ENCODE results near the gene KCNJ15.

KCNJ15 gene

GRCh38 chr21:38273745-38274542, 17.2 kb downstream of the KCNJ15 start:
- Histone ChIP-seq H3K36me3 (replicated peaks in 1 of 2; ENCODE audit: control insufficient read depth in 2 of 2, insufficient read depth in 2 of 2, low read length in 2 of 2) (no peaks in the 10 kb centered on the region), H2AFZ (ENCODE audit: low read length) (no peak overlapping the region), H3K23ac (ENCODE audit: low read depth, low read length, poor library complexity) (no peak overlapping the region), H3K9ac (ENCODE audit: low read depth, low read length, poor library complexity) (no peak overlapping the region), H2AK5ac (ENCODE audit: low read depth, low read length) (no peak overlapping the region), H3K27me3 (ENCODE audit: control insufficient read depth in 3 of 3, insufficient read depth in 3 of 3, low read depth in 1 of 3, low read length in 3 of 3) (peaks cover 0 to under 1% (median 0%) of the 10 kb centered on the region in 3 experiments), H2BK120ac (ENCODE audit: low read depth, low read length) (no peak overlapping the region), H3K4me2 (ENCODE audit: insufficient read depth, low read length, poor library complexity, severe bottlenecking) (no peak overlapping the region), H3K4ac (ENCODE audit: low read length) (no peak overlapping the region), H3K4me3 (ENCODE audit: low read length in 2 of 2) (no peak overlapping the region), H3K79me1 (ENCODE audit: low read depth, low read length) (no peaks in the 10 kb centered on the region), H2BK5ac (ENCODE audit: low read length) (no peak overlapping the region), H4K91ac (ENCODE audit: low read depth, low read length, poor library complexity) (no peak overlapping the region), H3K18ac (ENCODE audit: low read length) (no peak overlapping the region), H3K14ac (ENCODE audit: low read length) (no peak overlapping the region), H3K27ac (replicated peaks; ENCODE audit: low read length) (no peak overlapping the region), H2BK15ac (ENCODE audit: low read length) (no peak overlapping the region), H4K8ac (ENCODE audit: low read depth, low read length) (no peak overlapping the region), H2BK12ac (ENCODE audit: low read length) (no peak overlapping the region), H3K4me1 (ENCODE audit: control insufficient read depth in 2 of 2, insufficient read depth in 1 of 2, low read depth in 1 of 2, low read length in 2 of 2) (peaks cover 0 to 4% of the 10 kb centered on the region in 2 donors), H3K9me3 (replicated peaks in 1 of 2; ENCODE audit: control insufficient read depth in 2 of 2, insufficient read depth in 1 of 2, low read depth in 1 of 2, low read length in 2 of 2) (no peaks in the 10 kb centered on the region)
- no CpG with 5 or more reads among the region's 8 CpGs for WGBS, 2 donors (ENCODE audit: extremely low coverage in 2 of 2, insufficient read length in 2 of 2, insufficient replicate concordance in 1 of 2)
- DNase-seq (ENCODE audit: low spot score) = no peak

- Histone ChIP-seq H2AFZ (ENCODE audit: low read length) (no peak overlapping the region), H3K18ac (ENCODE audit: low read length) (no peak overlapping the region), H4K8ac (ENCODE audit: low read depth, low read length) (no peak overlapping the region), H3K36me3 (replicated peaks in 1 of 2; ENCODE audit: control insufficient read depth in 2 of 2, insufficient read depth in 2 of 2, low read length in 2 of 2) (no peaks in the 10 kb centered on the region), H2BK120ac (ENCODE audit: low read depth, low read length) (no peak overlapping the region), H3K27me3 (ENCODE audit: control insufficient read depth in 3 of 3, insufficient read depth in 3 of 3, low read depth in 1 of 3, low read length in 3 of 3) (peaks cover 0 to 3% (median 0%) of the 10 kb centered on the region in 3 experiments), H3K9me3 (replicated peaks in 1 of 2; ENCODE audit: control insufficient read depth in 2 of 2, insufficient read depth in 1 of 2, low read depth in 1 of 2, low read length in 2 of 2) (no peaks in the 10 kb centered on the region), H3K4me1 (ENCODE audit: control insufficient read depth in 2 of 2, insufficient read depth in 1 of 2, low read depth in 1 of 2, low read length in 2 of 2) (no peaks in the 10 kb centered on the region), H2BK5ac (ENCODE audit: low read length) (no peak overlapping the region), H2BK12ac (ENCODE audit: low read length) (no peak overlapping the region), H3K23ac (ENCODE audit: low read depth, low read length, poor library complexity) (no peak overlapping the region), H3K4ac (ENCODE audit: low read length) (no peak overlapping the region), H3K9ac (ENCODE audit: low read depth, low read length, poor library complexity) (no peak overlapping the region), H3K27ac (replicated peaks; ENCODE audit: low read length) (no peak overlapping the region), H3K4me2 (ENCODE audit: insufficient read depth, low read length, poor library complexity, severe bottlenecking) (no peak overlapping the region), H3K14ac (ENCODE audit: low read length) (no peak overlapping the region), H3K4me3 (ENCODE audit: low read length in 2 of 2) (no peak overlapping the region), H3K79me1 (ENCODE audit: low read depth, low read length) (no peaks in the 10 kb centered on the region), H4K91ac (ENCODE audit: low read depth, low read length, poor library complexity) (no peak overlapping the region), H2BK15ac (ENCODE audit: low read length) (no peak overlapping the region), H2AK5ac (ENCODE audit: low read depth, low read length) (no peak overlapping the region)
- WGBS, 2 donors (ENCODE audit: extremely low coverage in 2 of 2, insufficient read length in 2 of 2, insufficient replicate concordance in 1 of 2) = no CpG with 5 or more reads among the region's 9 CpGs
- no peak for DNase-seq (ENCODE audit: low spot score)
Measured at GRCh38 chr21:38277501-38278131, 20.8 kb downstream of the KCNJ15 start.

DNA sequence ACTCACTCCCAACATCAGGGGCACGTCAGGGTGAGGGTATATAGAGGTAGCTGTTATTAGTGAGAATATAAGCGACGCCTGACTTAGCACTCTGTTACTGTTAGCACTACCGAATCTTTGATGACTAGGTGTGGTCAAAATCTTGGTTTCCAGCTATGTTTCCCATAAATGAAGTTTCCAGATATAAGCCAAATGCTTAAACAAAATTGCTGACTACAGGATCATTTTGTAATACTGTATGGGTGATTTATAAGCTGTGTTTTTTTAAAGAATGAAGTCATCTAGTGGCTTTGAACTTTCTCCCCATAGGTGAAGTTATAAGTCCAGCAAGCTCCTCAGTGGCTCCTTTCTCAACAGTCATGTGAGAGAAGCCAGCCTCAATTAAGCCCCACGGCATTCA, 23.7 kb downstream of the KCNJ15 start:
- Histone ChIP-seq H2BK120ac (ENCODE audit: low read depth, low read length) (no peak overlapping the region), H2BK15ac (ENCODE audit: low read length) (no peak overlapping the region), H2AK5ac (ENCODE audit: low read depth, low read length) (no peak overlapping the region), H4K8ac (ENCODE audit: low read depth, low read length) (no peak overlapping the region), H3K9ac (ENCODE audit: low read depth, low read length, poor library complexity) (no peak overlapping the region), H2BK5ac (ENCODE audit: low read length) (no peak overlapping the region), H4K91ac (ENCODE audit: low read depth, low read length, poor library complexity) (no peak overlapping the region), H2AFZ (ENCODE audit: low read length) (no peak overlapping the region), H3K9me3 (replicated peaks in 1 of 2; ENCODE audit: control insufficient read depth in 2 of 2, insufficient read depth in 1 of 2, low read depth in 1 of 2, low read length in 2 of 2) (no peaks in the 10 kb centered on the region), H3K23ac (ENCODE audit: low read depth, low read length, poor library complexity) (no peak overlapping the region), H2BK12ac (ENCODE audit: low read length) (no peak overlapping the region), H3K4me1 (ENCODE audit: control insufficient read depth in 2 of 2, insufficient read depth in 1 of 2, low read depth in 1 of 2, low read length in 2 of 2) (no peaks in the 10 kb centered on the region), H3K14ac (ENCODE audit: low read length) (no peak overlapping the region), H3K79me1 (ENCODE audit: low read depth, low read length) (no peaks in the 10 kb centered on the region), H3K18ac (ENCODE audit: low read length) (no peak overlapping the region), H3K36me3 (replicated peaks in 1 of 2; ENCODE audit: control insufficient read depth in 2 of 2, insufficient read depth in 2 of 2, low read length in 2 of 2) (no peaks in the 10 kb centered on the region), H3K4me2 (ENCODE audit: insufficient read depth, low read length, poor library complexity, severe bottlenecking) (no peak overlapping the region), H3K27me3 (ENCODE audit: control insufficient read depth in 3 of 3, insufficient read depth in 3 of 3, low read depth in 1 of 3, low read length in 3 of 3) (peaks cover 0 to 3% (median 0%) of the 10 kb centered on the region in 3 experiments), H3K4me3 (ENCODE audit: low read length in 2 of 2) (no peak overlapping the region), H3K4ac (ENCODE audit: low read length) (no peak overlapping the region), H3K27ac (replicated peaks; ENCODE audit: low read length) (no peak overlapping the region)
- WGBS, 2 donors (ENCODE audit: extremely low coverage in 2 of 2, insufficient read length in 2 of 2, insufficient replicate concordance in 1 of 2) = no CpG with 5 or more reads among the region's 5 CpGs
- DNase-seq (ENCODE audit: low spot score) = no peak

DNA sequence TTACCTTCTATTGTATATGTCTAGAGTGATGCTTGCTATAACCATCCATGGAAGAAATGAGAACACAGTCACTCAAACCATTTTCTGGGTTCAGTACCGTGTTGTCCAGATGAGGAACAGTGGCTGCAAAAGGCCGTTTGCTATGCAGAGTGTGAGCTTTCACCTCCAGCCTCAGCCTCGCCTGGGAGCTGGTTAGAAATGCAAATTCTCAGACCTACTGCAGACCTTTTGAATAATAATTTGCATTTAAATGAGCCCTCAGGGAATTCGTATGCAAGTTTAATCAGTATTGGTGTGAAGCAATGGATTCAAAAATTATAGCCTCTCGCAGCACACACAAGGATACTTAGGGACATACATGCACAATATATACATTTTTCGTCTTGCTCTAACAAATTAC, 24.1 kb downstream of the KCNJ15 start:
- H3K4me1 ChIP-seq (ENCODE audit: control insufficient read depth in 2 of 2, insufficient read depth in 1 of 2, low read depth in 1 of 2, low read length in 2 of 2) = no peaks in the 10 kb centered on the region
- H2AK5ac ChIP-seq (ENCODE audit: low read depth, low read length) = no peak overlapping the region
- no peak overlapping the region for H4K8ac ChIP-seq (ENCODE audit: low read depth, low read length)
- no peaks in the 10 kb centered on the region for H3K36me3 ChIP-seq (replicated peaks in 1 of 2; ENCODE audit: control insufficient read depth in 2 of 2, insufficient read depth in 2 of 2, low read length in 2 of 2)
- no peak overlapping the region for H3K9ac ChIP-seq (ENCODE audit: low read depth, low read length, poor library complexity)
- no peak overlapping the region for H3K4me2 ChIP-seq (ENCODE audit: insufficient read depth, low read length, poor library complexity, severe bottlenecking)
- no peak overlapping the region for H4K91ac ChIP-seq (ENCODE audit: low read depth, low read length, poor library complexity)
- H3K9me3 ChIP-seq (replicated peaks in 1 of 2; ENCODE audit: control insufficient read depth in 2 of 2, insufficient read depth in 1 of 2, low read depth in 1 of 2, low read length in 2 of 2) = no peaks in the 10 kb centered on the region
- no peak overlapping the region for H3K27ac ChIP-seq (replicated peaks; ENCODE audit: low read length)
- WGBS, 2 donors (ENCODE audit: extremely low coverage in 2 of 2, insufficient read length in 2 of 2, insufficient replicate concordance in 1 of 2) = no CpG with 5 or more reads among the region's 6 CpGs
- no peak overlapping the region for H3K18ac ChIP-seq (ENCODE audit: low read length)
- H2BK120ac ChIP-seq (ENCODE audit: low read depth, low read length) = no peak overlapping the region
- peaks cover 0 to 3% (median 0%) of the 10 kb centered on the region in 3 experiments for H3K27me3 ChIP-seq (ENCODE audit: control insufficient read depth in 3 of 3, insufficient read depth in 3 of 3, low read depth in 1 of 3, low read length in 3 of 3)
- no peak overlapping the region for H2BK5ac ChIP-seq (ENCODE audit: low read length)
- no peak overlapping the region for H3K23ac ChIP-seq (ENCODE audit: low read depth, low read length, poor library complexity)
- no peak overlapping the region for H2BK12ac ChIP-seq (ENCODE audit: low read length)
- H3K4ac ChIP-seq (ENCODE audit: low read length) = no peak overlapping the region
- no peak overlapping the region for H2BK15ac ChIP-seq (ENCODE audit: low read length)
- DNase-seq (ENCODE audit: low spot score) = no peak
- no peak overlapping the region for H2AFZ ChIP-seq (ENCODE audit: low read length)
- H3K14ac ChIP-seq (ENCODE audit: low read length) = no peak overlapping the region
- no peak overlapping the region for H3K4me3 ChIP-seq (ENCODE audit: low read length in 2 of 2)
- H3K79me1 ChIP-seq (ENCODE audit: low read depth, low read length) = no peaks in the 10 kb centered on the region
